Measurements from ENCODE around the gene TCEA3. TPM values are rescaled to one million over a fixed set of nuclear protein-coding genes. Genes with fewer than 3 reads are reported as not detected.

Gene TCEA3
- total RNA-seq, result 0.40 and 1.1 TPM in 2 replicates

DNA sequence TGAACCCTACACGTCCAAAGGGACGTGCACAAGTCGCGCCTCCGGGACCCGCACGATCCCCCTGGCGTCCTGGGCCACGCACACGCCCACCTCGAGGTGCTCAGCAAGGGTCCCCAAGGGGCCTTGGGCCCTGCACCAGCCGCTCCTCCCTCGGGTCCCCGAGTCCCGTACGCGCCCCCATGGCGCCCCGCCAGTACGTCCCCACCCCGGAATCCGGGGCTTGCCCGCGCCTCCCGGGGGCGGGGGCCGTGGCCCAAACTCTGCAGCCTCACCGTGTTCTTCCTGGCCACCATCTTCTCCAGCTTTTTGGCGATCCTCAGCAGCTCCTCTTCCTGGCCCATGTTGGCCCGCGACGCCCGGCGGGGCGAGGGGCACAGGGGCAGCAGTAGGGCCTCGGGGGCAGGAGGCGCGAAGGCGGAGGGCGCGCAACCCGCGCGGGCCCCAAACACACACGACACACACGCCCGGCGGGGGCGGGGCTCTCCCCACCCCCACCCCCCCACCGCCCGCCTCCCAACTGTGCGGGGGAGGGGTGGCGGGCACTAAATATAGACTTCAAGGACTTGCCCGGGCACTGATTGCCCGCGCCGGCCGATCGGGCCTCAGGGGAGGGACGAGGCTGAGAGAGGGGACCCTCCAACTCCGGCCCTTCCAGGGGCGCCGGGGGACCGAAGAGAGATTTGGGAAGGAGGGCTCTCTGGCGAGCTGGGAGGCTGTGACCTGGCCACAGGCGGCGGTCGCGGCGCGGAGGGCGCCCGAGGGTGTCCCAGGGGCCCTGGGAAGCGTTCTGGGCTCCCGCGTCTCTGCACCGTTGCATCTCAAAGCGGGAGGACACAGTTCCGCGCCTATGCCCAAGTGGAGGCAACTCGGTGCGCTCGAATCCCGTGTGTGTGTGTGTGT, at the start of gene TCEA3:
Gene TCEA3 (minus strand): TSS at position 456 of the 900 bp plus-strand sequence. CDS start 115 bp downstream, at position 341.
- DNase-seq (ENCODE audit: low read depth, low spot score), result no peak

GRCh38 chr1:23473037-23473800, 48.7 kb upstream of the TCEA3 start:
- DNase-seq (ENCODE audit: low read depth, low spot score), result no peak

GRCh38 chr1:23472351-23473036, 47.9 kb upstream of the TCEA3 start:
- no peak for DNase-seq (ENCODE audit: low read depth, low spot score)

GRCh38 chr1:23471473-23472075, 47.0 kb upstream of the TCEA3 start:
- DNase-seq (ENCODE audit: low read depth, low spot score), result no peak

DNA sequence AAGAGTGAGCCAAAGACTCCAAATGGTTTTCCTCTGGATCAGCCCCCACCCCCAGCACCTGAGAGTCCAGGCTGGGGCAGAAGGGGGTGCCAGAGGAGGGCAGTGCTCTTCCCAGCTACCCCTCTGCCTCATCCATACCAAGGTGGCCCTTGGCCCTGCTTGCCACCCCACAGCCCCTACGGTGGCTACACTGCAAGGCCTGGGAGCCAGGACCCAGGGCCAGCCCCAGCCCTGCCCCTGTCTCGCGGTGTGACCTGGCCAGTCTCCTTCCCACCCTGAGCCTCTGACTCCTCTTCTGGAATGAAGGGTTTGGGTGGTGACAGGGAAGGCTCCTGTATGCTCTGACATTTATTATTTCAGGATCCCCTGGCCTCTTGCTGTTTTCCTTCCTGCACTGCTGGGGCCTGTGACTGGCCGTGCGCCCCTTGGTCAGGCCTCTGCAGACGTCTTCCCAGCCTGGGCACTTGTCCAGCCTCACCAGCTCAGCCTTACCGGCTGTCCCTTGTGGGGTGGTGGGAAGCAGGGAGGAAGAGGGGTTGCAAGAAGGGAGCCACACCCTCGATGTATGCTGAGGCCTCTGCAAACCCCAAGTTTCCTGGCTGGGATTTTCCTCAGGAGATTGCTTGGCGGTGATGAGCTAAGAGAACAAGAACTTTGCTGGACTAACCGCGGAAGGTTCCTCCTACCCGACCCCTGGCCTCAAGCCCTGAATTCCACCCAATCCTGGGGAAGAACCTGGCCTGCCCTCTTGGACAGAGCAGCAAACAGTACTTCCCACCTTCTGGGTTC, 45.9 kb upstream of the TCEA3 start:
- no peak for DNase-seq (ENCODE audit: low read depth, low spot score)

DNA sequence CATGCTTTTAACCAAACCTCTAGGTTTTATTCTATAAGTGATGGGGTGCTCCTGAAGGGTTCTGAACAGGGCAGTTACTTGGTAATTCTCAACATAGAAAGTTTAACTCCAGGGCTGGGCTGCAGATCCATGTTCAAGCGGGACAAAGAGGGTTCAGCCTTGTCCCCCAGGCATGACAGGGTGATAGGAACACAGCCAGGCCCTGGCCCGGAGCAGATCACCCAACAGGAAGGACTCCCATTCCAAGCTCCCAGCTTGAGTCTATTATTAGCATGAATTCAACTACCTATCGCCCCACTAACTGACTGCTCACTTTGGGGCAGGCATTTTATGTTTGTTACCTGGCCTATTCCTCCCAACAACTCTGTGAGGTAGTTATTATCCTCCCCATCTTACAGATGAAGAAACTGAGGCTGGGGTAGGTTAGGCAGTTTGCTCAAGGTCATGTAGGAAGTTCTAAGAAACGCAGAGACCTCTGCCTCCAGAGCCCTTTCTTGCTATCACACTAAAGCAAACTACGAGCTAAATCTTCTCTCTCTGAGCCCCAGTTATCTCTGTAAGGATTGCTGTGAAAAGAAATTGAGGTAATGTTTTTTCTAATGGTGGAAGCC, 44.9 kb upstream of the TCEA3 start:
- DNase-seq (ENCODE audit: low read depth, low spot score), result no peak

DNA sequence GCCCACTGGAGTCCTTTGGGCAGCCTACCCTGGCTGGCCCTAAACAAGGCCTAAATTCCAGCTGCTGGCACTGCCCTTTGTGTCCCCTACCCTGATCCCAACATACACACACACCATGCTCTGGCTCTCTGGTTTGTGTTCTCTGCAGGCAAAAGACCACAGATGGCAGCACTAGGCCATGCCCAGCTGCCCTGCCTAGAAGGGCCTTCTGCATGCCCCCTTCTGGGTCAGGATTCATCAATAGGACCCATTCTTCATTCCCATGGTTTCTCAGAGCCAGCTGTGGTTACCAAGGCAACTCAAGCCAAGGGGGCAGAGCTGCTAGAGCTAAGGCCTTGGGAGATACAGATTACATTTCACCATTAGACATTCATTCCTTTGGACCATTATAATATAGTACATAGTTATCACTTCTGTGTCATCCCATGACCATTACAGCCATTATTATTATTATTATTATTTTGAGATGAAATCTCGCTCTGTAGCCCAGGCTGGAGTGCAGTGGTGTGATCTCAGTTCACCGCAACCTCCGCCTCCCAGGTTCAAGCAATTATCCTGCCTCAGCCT, 42.0 kb upstream of the TCEA3 start:
- no peak for DNase-seq (ENCODE audit: low read depth, low spot score)

- no peak for DNase-seq (ENCODE audit: low read depth, low spot score)
Observed at GRCh38 chr1:23463286-23463685, 38.7 kb upstream of the TCEA3 start.

DNA sequence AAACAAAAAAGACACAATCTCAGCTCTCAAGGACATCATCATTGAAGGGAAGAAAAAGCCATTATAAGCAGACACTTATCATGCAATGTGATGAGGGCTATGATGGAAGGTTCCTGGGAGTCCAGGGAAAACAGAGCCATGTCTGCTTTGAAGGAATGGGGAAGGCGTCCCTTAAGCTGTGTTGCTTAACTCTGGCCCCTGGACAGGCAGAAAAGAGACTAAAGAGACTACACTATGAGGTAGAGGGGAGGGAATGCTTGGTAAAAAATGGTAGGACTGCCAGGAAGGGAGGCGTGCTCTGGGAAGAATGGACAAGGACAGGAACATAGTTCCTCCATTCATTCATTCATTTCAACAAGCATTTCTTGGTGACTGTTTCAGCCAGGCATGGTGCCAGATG, 38.2 kb upstream of the TCEA3 start:
- no peak for DNase-seq (ENCODE audit: low read depth, low spot score)

DNA sequence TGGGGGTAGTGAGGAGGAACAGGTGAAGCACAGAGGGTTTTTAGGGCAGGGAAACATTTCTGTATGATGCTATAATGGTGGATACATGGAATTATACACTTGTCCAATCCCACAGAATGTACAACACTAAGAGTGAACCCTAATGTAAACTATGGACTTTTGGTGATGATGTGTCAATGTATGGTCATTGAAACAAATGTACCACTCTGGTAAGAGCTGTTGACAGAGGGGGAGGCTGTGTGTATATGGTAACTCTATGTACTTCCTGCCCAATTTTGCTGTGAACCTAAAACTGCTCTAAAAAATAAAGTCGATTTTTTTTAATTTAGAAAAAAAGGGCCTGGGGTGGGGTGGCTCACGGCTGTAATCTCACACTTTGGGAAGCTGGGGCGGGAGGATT, 36.5 kb upstream of the TCEA3 start:
- no peak for DNase-seq (ENCODE audit: low read depth, low spot score)

DNA sequence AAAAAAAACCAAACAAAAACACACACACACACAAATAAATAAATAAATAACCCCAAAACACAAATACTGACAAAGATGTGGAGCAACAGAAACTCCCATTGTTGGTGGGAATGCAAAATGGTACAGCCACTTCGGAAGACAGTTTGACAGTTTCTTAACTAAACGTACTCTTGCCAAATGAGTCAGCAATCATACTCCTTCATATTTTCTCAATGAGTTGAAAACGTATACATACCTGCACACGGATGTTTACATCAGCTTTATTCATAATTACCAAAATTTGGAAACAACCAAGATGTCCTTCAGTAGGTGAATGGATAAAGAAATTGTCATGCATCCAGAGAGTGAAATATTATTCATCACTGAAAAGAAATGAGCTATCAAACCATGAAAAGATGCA, 36.0 kb upstream of the TCEA3 start:
- DNase-seq (ENCODE audit: low read depth, low spot score), result no peak

DNA sequence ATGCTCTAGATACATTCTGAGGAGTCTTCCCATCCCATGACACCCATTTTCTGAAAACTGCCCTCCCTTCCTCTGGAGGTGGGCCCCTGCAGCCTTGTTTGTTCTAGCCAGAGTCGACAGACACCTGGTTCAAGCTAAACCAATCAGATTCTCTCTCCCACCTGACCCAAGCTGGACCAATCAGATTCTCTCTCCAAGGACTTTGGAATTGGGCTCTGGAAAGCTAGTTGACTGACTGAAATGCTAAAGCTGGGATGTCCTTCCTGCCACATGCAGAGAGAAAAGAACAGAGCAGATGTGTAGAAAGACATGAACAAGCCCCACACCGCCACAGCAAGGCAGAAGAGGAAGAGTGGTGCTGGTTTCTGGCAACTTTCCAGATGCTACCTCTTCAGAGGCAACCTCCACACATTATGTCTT, 34.8 kb upstream of the TCEA3 start:
- DNase-seq (ENCODE audit: low read depth, low spot score), result no peak

DNA sequence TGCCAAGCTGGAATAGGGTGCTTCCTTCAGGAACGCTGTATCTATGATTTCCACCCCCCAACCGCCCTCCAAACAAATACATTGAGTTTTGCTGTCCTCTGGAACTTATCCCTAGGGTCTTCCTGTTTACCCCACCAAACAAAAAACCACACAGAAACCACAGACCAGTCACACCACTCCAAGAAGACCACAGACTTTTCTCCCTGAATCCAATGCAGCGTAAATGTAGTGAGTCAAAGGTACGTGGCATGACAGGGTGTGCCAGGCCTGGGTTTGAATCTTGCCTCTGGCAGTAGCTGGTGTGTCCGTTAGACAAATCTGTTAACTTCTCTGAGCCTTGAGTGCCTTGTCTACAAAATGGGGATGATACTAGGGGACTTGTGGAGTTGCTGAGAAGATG, 31.7 kb upstream of the TCEA3 start:
- DNase-seq (ENCODE audit: low read depth, low spot score), result no peak

DNA sequence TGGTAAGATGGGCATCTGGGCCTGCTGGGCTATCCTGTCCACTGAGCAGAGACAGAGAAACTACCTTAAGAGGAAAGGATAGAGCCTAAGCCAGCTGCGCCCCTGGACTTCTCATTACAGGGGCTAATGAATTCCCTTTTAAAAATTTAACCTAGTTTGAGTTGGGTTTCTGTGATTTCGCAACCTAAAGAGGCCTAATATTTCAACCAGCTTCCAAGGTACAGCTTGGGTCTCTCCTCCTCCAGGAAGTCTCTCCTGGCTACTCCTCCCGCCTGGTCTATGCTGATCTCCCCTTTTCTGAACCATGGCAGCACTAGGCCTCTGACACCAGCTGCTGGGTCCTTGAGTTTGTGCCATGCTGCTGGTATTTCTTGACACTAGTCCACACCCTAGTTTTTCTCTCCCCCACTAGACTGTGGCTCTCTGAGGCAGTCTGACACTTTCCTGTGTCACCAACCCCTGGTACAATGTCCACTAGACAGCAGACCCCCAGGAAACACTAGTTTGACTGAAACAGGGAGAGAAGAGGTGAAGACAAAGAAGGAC, 29.0 kb upstream of the TCEA3 start:
- no peak for DNase-seq (ENCODE audit: low read depth, low spot score)

DNA sequence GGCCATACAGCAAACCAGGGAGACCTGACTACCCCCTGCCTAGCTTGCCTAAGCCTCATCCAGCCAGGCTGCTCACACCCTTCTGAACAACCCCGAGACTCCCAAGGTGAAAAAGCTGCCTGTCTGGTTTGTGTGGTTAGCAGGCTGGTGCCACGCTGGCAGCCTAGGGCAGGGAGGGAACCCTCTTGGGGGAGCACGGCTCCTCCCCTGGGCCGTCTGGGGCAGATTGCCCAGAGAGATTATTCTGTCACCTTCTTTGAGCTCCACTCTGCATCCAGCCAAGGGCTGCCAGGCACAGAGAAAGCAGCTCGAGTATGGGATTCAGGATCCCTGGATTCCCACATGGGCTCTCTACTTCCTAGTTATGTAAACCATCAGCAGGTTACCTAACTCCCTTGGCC, 27.5 kb upstream of the TCEA3 start:
- DNase-seq (ENCODE audit: low read depth, low spot score), result no peak

GRCh38 chr1:23451441-23451840, 26.9 kb upstream of the TCEA3 start:
- DNase-seq (ENCODE audit: low read depth, low spot score), result no peak

DNA sequence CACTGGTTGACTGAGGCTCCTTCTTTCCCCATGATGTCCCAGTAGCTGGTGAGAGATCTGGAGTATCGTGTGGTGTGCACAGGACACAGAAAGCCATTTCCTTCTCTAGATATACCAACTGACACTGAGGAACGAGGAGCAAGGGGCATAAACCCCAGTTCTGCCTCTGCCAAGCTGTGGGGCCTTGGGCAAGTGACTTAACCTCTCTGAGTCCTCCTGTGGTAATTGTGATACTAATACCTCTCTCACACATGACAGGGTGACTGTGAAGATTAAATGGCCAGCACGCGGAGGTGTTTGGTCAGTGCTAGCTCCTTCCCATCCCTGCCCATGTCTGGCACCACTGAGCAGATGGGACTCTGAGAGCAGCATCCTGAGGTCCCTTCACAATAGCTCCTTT, 26.3 kb upstream of the TCEA3 start:
- no peak for DNase-seq (ENCODE audit: low read depth, low spot score)

DNA sequence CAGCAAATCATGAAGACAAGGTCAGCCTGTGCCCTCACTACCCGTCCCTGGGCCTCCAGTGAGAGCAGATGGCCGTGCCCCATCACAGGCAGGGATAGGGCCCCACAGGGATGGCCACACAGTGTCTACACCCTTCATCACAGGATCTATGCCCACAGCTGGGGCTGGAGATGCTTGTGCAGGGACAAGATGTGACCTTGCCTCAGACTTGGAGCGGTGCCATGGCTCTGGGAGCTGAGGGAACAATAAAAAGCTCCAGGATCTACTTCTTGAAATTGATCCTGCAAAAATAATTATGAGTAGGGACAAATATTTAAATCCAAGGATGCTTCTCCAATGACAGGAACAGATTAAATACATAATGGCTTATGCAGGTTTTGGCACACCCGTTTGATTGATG, 25.4 kb upstream of the TCEA3 start:
- no peak for DNase-seq (ENCODE audit: low read depth, low spot score)

DNA sequence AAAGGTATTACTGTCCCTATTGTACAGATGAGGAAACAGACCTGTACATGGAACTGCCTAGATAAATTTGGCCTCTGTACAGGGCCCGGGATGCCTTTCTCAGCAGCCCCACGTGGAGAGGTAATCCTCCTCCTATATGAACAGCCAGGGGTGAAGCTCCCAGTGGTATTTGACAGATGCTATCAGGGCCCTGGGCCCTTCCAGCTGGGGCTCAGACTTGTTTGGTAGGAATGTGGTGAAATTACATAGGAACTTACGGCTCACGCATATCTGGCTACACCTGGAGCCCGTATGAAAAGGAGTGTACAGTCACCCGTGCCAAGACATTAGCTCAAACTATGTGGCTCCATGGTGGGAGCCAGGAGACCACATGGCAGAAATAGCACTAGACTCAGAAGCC, 24.8 kb upstream of the TCEA3 start:
- no peak for DNase-seq (ENCODE audit: low read depth, low spot score)

DNA sequence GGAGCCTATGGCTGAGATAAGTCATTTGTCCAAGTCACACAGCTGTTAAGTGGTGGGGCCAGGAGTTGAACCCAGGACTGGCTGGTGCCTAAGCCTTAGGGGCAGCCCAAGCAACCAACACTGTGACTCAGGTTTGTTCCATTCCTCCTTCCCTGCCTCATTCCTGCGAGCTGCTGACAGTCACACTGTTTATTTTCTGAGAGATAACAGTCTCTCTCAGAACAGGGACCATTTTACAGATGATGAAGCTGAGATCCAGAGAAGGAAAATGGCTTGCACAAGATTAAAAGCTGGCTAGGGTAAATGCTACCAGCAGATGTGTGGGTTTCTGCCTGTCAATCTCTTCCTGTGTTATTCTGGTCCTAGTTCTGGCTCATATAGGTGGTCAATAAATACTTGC, 24.3 kb upstream of the TCEA3 start:
- DNase-seq (ENCODE audit: low read depth, low spot score), result no peak
